Suprapubic skin (tissue), 4 donors: Measurements from ENCODE around the gene P2RY12. TPM values are rescaled to one million over a fixed set of nuclear protein-coding genes. Genes with fewer than 3 reads are reported as not detected.

ENCODE experiments used
- DNase-seq, 2 donors: peaks; one replicate each; pipeline ENCODE4 v3.0.0-alpha.2; 2019; ENCODE audit warnings: low spot score in 2 of 2
- H3K27ac ChIP-seq: fragments of 200-600 bp; sonication (generic); one replicate; pipeline ENCODE4 v1.5.1; 2019
- H3K27me3 ChIP-seq: fragments of 200-600 bp; sonication (generic); one replicate; pipeline ENCODE4 v1.5.1; 2019
- H3K36me3 ChIP-seq: fragments of 200-600 bp; sonication (generic); one replicate; pipeline ENCODE4 v1.5.1; 2019
- H3K4me1 ChIP-seq: fragments of 200-600 bp; sonication (generic); one replicate; pipeline ENCODE4 v1.5.1; 2019
- H3K4me3 ChIP-seq: fragments of 200-600 bp; sonication (generic); one replicate; pipeline ENCODE4 v1.5.1; 2019; ENCODE audit warnings: mild to moderate bottlenecking
- H3K9me3 ChIP-seq: fragments of 200-600 bp; sonication (generic); one replicate; pipeline ENCODE4 v1.5.1; 2019
- CTCF ChIP-seq, 2 donors: fragments of 200-600 bp in 1 of 2; fragments of 450-650 bp in 1 of 2; sonication (generic) in 1 of 2; IDR thresholded peaks; one replicate each; pipeline ENCODE4 v1.5.1; 2016 to 2019; ENCODE audit warnings: antibody characterized with exemption in 2 of 2, mild to moderate bottlenecking in 1 of 2, moderate library complexity in 1 of 2
- EP300 ChIP-seq: sonication (generic); formaldehyde crosslinking; IDR thresholded peaks from one replicate; pipeline ENCODE4 v1.6.1; 2017; ENCODE audit warnings: antibody characterized with exemption
- POLR2A ChIP-seq, 2 donors: fragments of 450-650 bp; IDR thresholded peaks; one replicate each; pipeline ENCODE4 v1.6.1; 2017; ENCODE audit warnings: antibody characterized with exemption in 2 of 2, mild to moderate bottlenecking in 2 of 2, moderate library complexity in 2 of 2
- POLR2AphosphoS5 ChIP-seq, 3 donors: sonication (generic); formaldehyde crosslinking; IDR thresholded peaks; one replicate each; pipeline ENCODE4 v1.6.1; 2017; ENCODE audit warnings: antibody characterized with exemption in 3 of 3
- WGBS: methylation state at CpG from one replicate; pipeline ENCODE4 v1.1.5; 2018; 5-methylcytosine and 5-hydroxymethylcytosine counted together
- total RNA-seq, 4 donors: library from RNA; depleted of rRNA; stranded (reverse); fragments of >200 nt; gene quantifications; one replicate each; pipeline ENCODE4 v1.1.0, GENCODE V29; 2016

The P2RY12 gene
- total RNA-seq, 4 donors from 2014 or later, result 1.2 TPM; not detected in 3

- no peak for DNase-seq
- Histone ChIP-seq H3K4me1 (no peaks in the 10 kb centered on the region), H3K36me3 (no peaks in the 10 kb centered on the region), H3K9me3 (no peaks in the 10 kb centered on the region), H3K27me3 (no peaks in the 10 kb centered on the region), H3K4me3 (no peak overlapping the region), H3K27ac (no peak overlapping the region)
- TF ChIP-seq POLR2AphosphoS5 (IDR thresholded peaks at IDR 0.05) (no peak), CTCF (IDR thresholded peaks at IDR 0.05) (no peak), POLR2A (IDR thresholded peaks at IDR 0.05) (no peak), EP300 (no peak)
- 73% methylated on average over 3 of the region's 3 CpGs for WGBS
Observed at GRCh38 chr3:151362751-151363174, 21.8 kb downstream of the P2RY12 start.

GRCh38 chr3:151357463-151357850 lies 27.1 kb downstream of the P2RY12 start:
- no peaks in the 10 kb centered on the region for H3K36me3 ChIP-seq
- DNase-seq, result no peak
- no peak for TF ChIP-seq CTCF (IDR thresholded peaks at IDR 0.05)
- no peaks in the 10 kb centered on the region for H3K9me3 ChIP-seq
- no peak overlapping the region for H3K27ac ChIP-seq
- no peak overlapping the region for H3K4me3 ChIP-seq
- 35% methylated on average over 2 of the region's 2 CpGs for WGBS
- no peaks in the 10 kb centered on the region for H3K27me3 ChIP-seq
- H3K4me1 ChIP-seq, result no peaks in the 10 kb centered on the region

GRCh38 chr3:151356794-151357462 lies 27.6 kb downstream of the P2RY12 start:
- H3K27me3 ChIP-seq, result no peaks in the 10 kb centered on the region
- no peaks in the 10 kb centered on the region for H3K4me1 ChIP-seq
- H3K27ac ChIP-seq, result no peak overlapping the region
- TF ChIP-seq POLR2A (IDR thresholded peaks at IDR 0.05) (no peak), CTCF (IDR thresholded peaks at IDR 0.05) (no peak), EP300 (no peak), POLR2AphosphoS5 (IDR thresholded peaks at IDR 0.05) (no peak)
- 37% methylated on average over 2 of the region's 2 CpGs for WGBS
- H3K36me3 ChIP-seq, result no peaks in the 10 kb centered on the region
- no peak for DNase-seq
- no peaks in the 10 kb centered on the region for H3K9me3 ChIP-seq
- H3K4me3 ChIP-seq, result no peak overlapping the region

GRCh38 chr3:151351648-151352047 lies 32.9 kb downstream of the P2RY12 start:
- Histone ChIP-seq H3K27me3 (no peaks in the 10 kb centered on the region), H3K27ac (no peak overlapping the region), H3K9me3 (no peaks in the 10 kb centered on the region), H3K36me3 (no peaks in the 10 kb centered on the region), H3K4me3 (no peak overlapping the region), H3K4me1 (no peaks in the 10 kb centered on the region)
- no peak for DNase-seq
- TF ChIP-seq POLR2AphosphoS5 (IDR thresholded peaks at IDR 0.05) (no peak), POLR2A (IDR thresholded peaks at IDR 0.05) (no peak), CTCF (IDR thresholded peaks at IDR 0.05) (no peak), EP300 (no peak)
- WGBS, result 83% methylated on average over 4 of the region's 4 CpGs

- Histone ChIP-seq H3K27me3 (no peaks in the 10 kb centered on the region), H3K4me3 (no peak overlapping the region), H3K36me3 (no peaks in the 10 kb centered on the region), H3K4me1 (no peaks in the 10 kb centered on the region), H3K9me3 (no peaks in the 10 kb centered on the region), H3K27ac (no peak overlapping the region)
- WGBS, result 90% methylated on average over 1 of the region's 1 CpG
- DNase-seq, result no peak
- TF ChIP-seq CTCF (IDR thresholded peaks at IDR 0.05), result no peak
- no peak for TF ChIP-seq POLR2A (IDR thresholded peaks at IDR 0.05)
- TF ChIP-seq POLR2AphosphoS5 (IDR thresholded peaks at IDR 0.05), result no peak
- TF ChIP-seq EP300, result no peak
Observed at GRCh38 chr3:151351219-151351618, 33.3 kb downstream of the P2RY12 start.
